Breast epithelium (tissue), 4 donors: ENCODE results near the gene SMURF1. TPM values are rescaled to one million over a fixed set of nuclear protein-coding genes. Genes with fewer than 3 reads are reported as not detected.
"Not testable (repeated sequence)": the region's sequence is repeated elsewhere in the genome, so short reads cannot be mapped to it uniquely, and the experiment has no call there.

ENCODE experiments used
- DNase-seq, 2 donors: peaks; one replicate each; pipeline ENCODE4 v3.0.0-alpha.2; 2019; ENCODE audit warnings: low spot score in 2 of 2
- H3K27ac ChIP-seq, 2 donors: fragments of 200-600 bp; sonication (generic) in 1 of 2; one replicate each; pipeline ENCODE4 v1.5.1; 2016 to 2019; ENCODE audit warnings: mild to moderate bottlenecking in 1 of 2
- H3K27me3 ChIP-seq, 2 donors: fragments of 200-600 bp; sonication (generic) in 1 of 2; one replicate each; pipeline versions ENCODE4 v1.5.1 to v1.6.0; 2017 to 2019; ENCODE audit warnings: control low read depth in 1 of 2, mild to moderate bottlenecking in 1 of 2
- H3K36me3 ChIP-seq: fragments of 200-600 bp; one replicate; pipeline ENCODE4 v1.5.1; 2019
- H3K4me1 ChIP-seq, 2 donors: fragments of 200-600 bp; sonication (generic); one replicate each; pipeline ENCODE4 v1.5.1; 2016 to 2019; ENCODE audit warnings: control low read depth in 1 of 2
- H3K4me3 ChIP-seq, 3 donors: fragments of 200-600 bp; sonication (generic); 1 replicate in 2 of 3; 2 replicates in 1 of 3; pipeline ENCODE4 v1.5.1; 2016 to 2019; ENCODE audit warnings: mild to moderate bottlenecking in 3 of 3, moderate library complexity in 2 of 3
- H3K9me3 ChIP-seq, 2 donors: fragments of 200-600 bp; sonication (generic) in 1 of 2; one replicate each; pipeline ENCODE4 v1.5.1; 2016 to 2019; ENCODE audit warnings: control low read depth in 1 of 2
- POLR2A ChIP-seq: fragments of 450-650 bp; IDR thresholded peaks from one replicate; pipeline ENCODE4 v1.6.1; 2016; ENCODE audit warnings: antibody characterized with exemption, mild to moderate bottlenecking, moderate library complexity
- POLR2AphosphoS5 ChIP-seq, 3 donors: sonication (generic); formaldehyde crosslinking; IDR thresholded peaks; one replicate each; pipeline ENCODE4 v1.6.1; 2017; ENCODE audit warnings: antibody characterized with exemption in 3 of 3
- intact Hi-C: fragments of 100-400 bp; cut with DNase I; formaldehyde crosslinking; loops from one replicate; pipeline ENCODE4 v1.15.1; 2023; ENCODE audit warnings: low total_unique reads
- total RNA-seq, 3 donors: library from RNA; depleted of rRNA; stranded (reverse); fragments of >200 nt; gene quantifications; one replicate each; pipeline ENCODE4 v1.1.0, GENCODE V29; 2016
- TF ChIP-seq, protein P1 (sequence below), 3 donors: fragments of 450-650 bp; IDR thresholded peaks; one replicate each; pipeline ENCODE4 v1.5.1; 2016 to 2017; ENCODE audit warnings: antibody characterized with exemption in 3 of 3, mild to moderate bottlenecking in 3 of 3, moderate library complexity in 3 of 3

Gene SMURF1
- total RNA-seq, 3 donors from 2014 or later: 20.2 to 28.7 (median 25.9) TPM

DNA sequence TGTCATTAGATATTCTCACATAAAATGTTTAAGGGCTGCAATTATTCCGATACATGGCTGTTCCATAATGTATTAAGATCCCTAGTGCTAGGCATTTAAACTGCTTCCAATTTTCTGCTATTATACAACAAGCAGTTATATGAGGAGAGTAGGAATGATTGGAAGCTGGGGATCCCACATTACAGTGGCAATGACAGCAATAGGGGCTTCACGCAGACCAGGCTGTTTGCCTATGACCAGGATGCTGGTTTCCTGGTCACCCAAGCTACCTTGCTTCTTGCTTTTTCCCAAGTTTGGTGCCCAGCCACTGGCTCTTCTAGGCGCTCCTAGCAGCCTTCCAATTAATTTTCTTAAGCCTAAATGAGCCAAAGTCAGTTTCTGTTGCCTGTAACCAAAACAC is 39.3 kb downstream of the SMURF1 start:
- DNase-seq: no peak
- H3K36me3 ChIP-seq: no peaks in the 10 kb centered on the region
- H3K27me3 ChIP-seq: no peaks in the 10 kb centered on the region
- intact Hi-C loops: no loop called here
- no peak for TF ChIP-seq POLR2AphosphoS5 (IDR thresholded peaks at IDR 0.05)
- no peak for TF ChIP-seq POLR2A
- TF ChIP-seq, protein P1, sequence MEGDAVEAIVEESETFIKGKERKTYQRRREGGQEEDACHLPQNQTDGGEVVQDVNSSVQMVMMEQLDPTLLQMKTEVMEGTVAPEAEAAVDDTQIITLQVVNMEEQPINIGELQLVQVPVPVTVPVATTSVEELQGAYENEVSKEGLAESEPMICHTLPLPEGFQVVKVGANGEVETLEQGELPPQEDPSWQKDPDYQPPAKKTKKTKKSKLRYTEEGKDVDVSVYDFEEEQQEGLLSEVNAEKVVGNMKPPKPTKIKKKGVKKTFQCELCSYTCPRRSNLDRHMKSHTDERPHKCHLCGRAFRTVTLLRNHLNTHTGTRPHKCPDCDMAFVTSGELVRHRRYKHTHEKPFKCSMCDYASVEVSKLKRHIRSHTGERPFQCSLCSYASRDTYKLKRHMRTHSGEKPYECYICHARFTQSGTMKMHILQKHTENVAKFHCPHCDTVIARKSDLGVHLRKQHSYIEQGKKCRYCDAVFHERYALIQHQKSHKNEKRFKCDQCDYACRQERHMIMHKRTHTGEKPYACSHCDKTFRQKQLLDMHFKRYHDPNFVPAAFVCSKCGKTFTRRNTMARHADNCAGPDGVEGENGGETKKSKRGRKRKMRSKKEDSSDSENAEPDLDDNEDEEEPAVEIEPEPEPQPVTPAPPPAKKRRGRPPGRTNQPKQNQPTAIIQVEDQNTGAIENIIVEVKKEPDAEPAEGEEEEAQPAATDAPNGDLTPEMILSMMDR (IDR thresholded peaks at IDR 0.05): no peak
- H3K9me3 ChIP-seq: no peaks in the 10 kb centered on the region
- no peak overlapping the region for H3K27ac ChIP-seq
- H3K4me1 ChIP-seq: no peaks in the 10 kb centered on the region
- H3K4me3 ChIP-seq: no peak overlapping the region

DNA sequence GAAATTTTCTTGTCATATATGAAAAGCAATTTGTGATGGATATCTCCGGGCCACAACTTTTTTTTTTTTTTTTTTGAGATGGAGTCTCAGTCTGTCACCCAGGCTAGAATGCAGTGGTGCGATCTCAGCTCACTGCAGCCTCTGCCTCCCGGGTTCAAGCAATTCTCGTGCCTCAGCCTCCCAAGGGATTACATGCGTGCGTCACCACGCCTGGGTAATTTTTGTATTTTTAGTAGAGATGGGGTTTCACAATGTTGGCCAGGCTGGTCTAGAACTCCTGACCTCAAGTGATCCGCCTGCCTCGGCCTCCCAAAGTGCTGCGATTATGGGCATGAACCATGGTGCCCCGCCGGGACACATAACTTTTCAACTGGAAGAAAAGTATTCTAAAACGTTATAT is 40.1 kb downstream of the SMURF1 start:
- H3K27ac ChIP-seq, H3K4me3 ChIP-seq, H3K36me3 ChIP-seq, H3K4me1 ChIP-seq, H3K9me3 ChIP-seq, H3K27me3 ChIP-seq, intact Hi-C loops, DNase-seq: not testable (repeated sequence)
- peak in 1 of 3 donors; percentile 10 for TF ChIP-seq POLR2AphosphoS5 (IDR thresholded peaks at IDR 0.05)

DNA sequence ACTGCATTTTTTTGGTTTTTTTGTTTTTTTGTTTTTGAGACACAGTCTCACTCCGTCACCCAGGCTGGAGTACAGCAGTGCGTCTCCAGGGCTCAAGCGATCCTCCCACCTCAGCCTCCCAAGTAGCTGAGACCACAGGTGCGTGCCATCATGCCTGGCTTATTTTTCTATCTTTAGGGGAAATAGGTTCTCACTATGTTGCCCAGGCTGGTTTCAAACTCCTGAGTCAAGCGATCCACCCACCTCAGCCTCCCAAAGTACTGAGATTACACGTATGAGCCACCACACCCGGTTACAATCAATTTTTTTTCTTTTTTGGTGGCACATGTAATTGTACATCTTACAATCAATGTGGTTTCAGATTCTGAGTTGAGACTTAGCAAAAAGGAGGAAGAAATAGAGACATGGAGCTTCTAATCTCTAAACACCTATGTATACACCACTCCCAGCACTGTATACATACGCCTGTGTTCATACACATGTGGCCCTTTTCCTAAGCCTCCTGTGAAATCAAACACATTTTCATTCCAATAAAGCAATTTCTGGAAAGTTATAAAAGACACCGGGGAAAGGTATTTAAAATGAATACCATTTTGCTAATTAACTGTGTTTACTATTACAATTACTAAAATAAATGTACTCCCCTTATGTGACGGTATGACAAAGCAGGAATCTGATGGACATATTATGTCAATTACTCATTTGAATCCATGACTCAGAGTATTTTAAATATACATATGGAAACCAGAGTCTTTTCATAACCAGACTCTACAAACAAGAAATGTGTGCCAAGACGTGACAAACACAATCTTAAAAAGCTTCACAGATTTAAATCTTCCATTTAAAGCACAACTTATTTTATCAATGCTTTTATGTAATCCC is 40.9 kb downstream of the SMURF1 start:
- no peaks in the 10 kb centered on the region for H3K27me3 ChIP-seq
- TF ChIP-seq POLR2A (no peak), POLR2AphosphoS5 (IDR thresholded peaks at IDR 0.05) (no peak)
- TF ChIP-seq, protein P1 (IDR thresholded peaks at IDR 0.05): no peak
- H3K9me3 ChIP-seq: no peaks in the 10 kb centered on the region
- peaks cover 0 to 8% of the 10 kb centered on the region in 2 donors for H3K4me1 ChIP-seq
- H3K27ac ChIP-seq: no peak overlapping the region
- no peak overlapping the region for H3K4me3 ChIP-seq
- no peaks in the 10 kb centered on the region for H3K36me3 ChIP-seq
- intact Hi-C loops: no loop called here
- DNase-seq: no peak

DNA sequence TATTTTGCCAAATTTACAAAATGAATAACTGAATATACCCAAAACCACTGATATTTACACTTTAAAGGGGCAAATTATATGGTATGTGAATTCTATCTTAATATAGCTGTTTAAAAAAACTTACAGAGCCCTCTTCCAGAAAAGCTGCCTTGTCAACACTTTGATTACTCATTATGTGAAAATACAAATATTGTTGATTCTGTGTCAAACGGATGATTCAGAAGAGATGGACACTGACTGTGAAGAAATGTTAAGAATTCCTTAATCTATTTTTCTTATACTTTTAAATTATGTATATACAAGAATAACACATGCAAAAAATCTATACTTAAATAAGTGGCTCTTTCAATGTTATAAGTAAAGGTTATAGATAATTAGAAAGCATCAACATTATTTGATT is 41.5 kb downstream of the SMURF1 start:
- H3K4me1 ChIP-seq: peaks cover 0 to 8% of the 10 kb centered on the region in 2 donors

DNA sequence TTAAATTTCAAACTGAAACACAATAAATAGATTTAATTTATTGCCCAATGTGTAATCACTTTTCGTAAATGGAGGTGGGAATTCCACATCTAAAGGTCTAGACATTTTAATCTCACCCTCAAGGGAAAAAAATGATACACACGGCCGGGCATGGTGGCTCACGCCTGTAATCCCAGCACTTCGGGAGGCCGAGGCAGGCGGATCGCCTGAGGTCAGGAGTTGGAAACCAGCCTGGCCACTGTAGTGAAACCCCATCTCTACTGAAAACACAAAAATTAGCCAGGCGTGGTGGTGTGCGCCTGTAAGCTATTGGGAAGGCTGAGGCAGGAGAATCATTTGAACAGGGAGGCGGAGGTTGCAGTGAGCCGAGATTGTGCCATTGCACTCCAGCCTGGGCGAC is 42.4 kb downstream of the SMURF1 start:
- H3K27ac ChIP-seq, H3K9me3 ChIP-seq, intact Hi-C loops, H3K4me1 ChIP-seq, DNase-seq, H3K36me3 ChIP-seq, H3K4me3 ChIP-seq, H3K27me3 ChIP-seq: not testable (repeated sequence)

More for the DNA sequence above, 41.5 kb downstream of the SMURF1 start:
- no peaks in the 10 kb centered on the region for H3K27me3 ChIP-seq
- no peak overlapping the region for H3K27ac ChIP-seq
- intact Hi-C loops: no loop called here
- no peaks in the 10 kb centered on the region for H3K9me3 ChIP-seq
- no peak for TF ChIP-seq POLR2A
- TF ChIP-seq, protein P1 (IDR thresholded peaks at IDR 0.05): no peak
- no peak for TF ChIP-seq POLR2AphosphoS5 (IDR thresholded peaks at IDR 0.05)
- H3K4me3 ChIP-seq: no peak overlapping the region
- H3K36me3 ChIP-seq: no peaks in the 10 kb centered on the region
- DNase-seq: no peak

DNA sequence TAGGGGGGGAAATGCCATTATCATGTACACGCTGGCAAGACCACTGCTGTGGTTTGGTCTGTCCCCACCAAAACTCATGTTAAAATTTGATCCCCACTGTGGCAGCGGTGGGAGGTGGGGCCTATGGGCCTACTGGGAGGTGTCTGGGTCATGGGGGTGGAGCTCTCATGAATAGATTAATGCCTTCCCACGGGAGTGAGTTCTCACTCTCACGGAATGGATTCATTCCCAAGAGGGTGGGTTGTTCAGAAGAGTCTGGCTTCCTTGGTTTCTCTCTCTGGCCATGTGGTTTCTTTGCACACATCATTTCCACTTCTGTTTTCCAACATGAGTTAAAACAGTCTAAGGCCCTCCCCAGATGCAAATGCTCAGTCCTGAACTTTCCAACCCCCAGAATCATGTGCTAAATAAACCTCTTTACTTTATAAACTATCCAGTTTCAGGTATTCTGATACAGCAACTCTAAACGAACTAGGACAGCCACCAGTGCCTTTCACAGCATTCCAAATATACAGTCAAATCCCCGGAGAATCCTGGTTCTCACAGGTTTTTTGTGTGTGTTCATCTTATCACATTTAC is 44.3 kb downstream of the SMURF1 start:
- no peak for DNase-seq
- H3K4me1 ChIP-seq: peaks cover 0 to 12% of the 10 kb centered on the region in 2 donors
- H3K36me3 ChIP-seq: no peaks in the 10 kb centered on the region
- H3K27me3 ChIP-seq: no peaks in the 10 kb centered on the region
- no peaks in the 10 kb centered on the region for H3K9me3 ChIP-seq
- TF ChIP-seq POLR2A (no peak), POLR2AphosphoS5 (IDR thresholded peaks at IDR 0.05) (no peak)
- TF ChIP-seq, protein P1 (IDR thresholded peaks at IDR 0.05): no peak
- H3K27ac ChIP-seq: peak overlapping the region; percentile 66 to 71
- intact Hi-C loops: no loop called here
- no peak overlapping the region for H3K4me3 ChIP-seq
